Liver (tissue), 9 donors: Measurements from ENCODE around the gene AIDA. TPM values are rescaled to one million over a fixed set of nuclear protein-coding genes. Genes with fewer than 3 reads are reported as not detected.

ENCODE experiments used
- DNase-seq: peaks from one replicate; pipeline ENCODE4 v3.0.0-alpha.2; 2017; ENCODE audit warnings: low spot score
- H3K27ac ChIP-seq, 2 donors: one replicate each; pipeline ENCODE4 v1.7.0; 2013; ENCODE audit warnings: inconsistent platforms in 2 of 2, low read length in 2 of 2, control low read depth in 1 of 2, low read depth in 1 of 2, mild to moderate bottlenecking in 1 of 2
- H3K27me3 ChIP-seq, 4 donors: one replicate each; pipeline versions ENCODE4 v1.6.1 to v1.7.0; 2013; ENCODE audit warnings: low read length in 3 of 4, inconsistent platforms in 1 of 4, mild to moderate bottlenecking in 1 of 4, moderate library complexity in 1 of 4; ENCODE audit not compliant: control insufficient read depth in 4 of 4, insufficient read depth in 4 of 4
- H3K36me3 ChIP-seq, 4 donors: one replicate each; pipeline versions ENCODE4 v1.6.1 to v1.7.0; 2013; ENCODE audit warnings: low read length in 3 of 4, mild to moderate bottlenecking in 3 of 4, low read depth in 1 of 4, moderate library complexity in 1 of 4; ENCODE audit not compliant: control insufficient read depth in 4 of 4, insufficient read depth in 3 of 4
- H3K4me1 ChIP-seq, 4 donors: one replicate each; pipeline versions ENCODE4 v1.6.1 to v1.7.0; 2013; ENCODE audit warnings: low read length in 3 of 4, mild to moderate bottlenecking in 3 of 4, moderate library complexity in 1 of 4; ENCODE audit not compliant: control insufficient read depth in 4 of 4, insufficient read depth in 4 of 4
- H3K4me3 ChIP-seq, 3 donors: one replicate each; pipeline versions ENCODE4 v1.6.1 to v1.7.0; 2013; ENCODE audit warnings: low read length in 3 of 3, control low read depth in 1 of 3, low read depth in 1 of 3, mild to moderate bottlenecking in 1 of 3
- H3K9ac ChIP-seq, 2 donors: one replicate each; pipeline ENCODE4 v1.7.0; 2013; ENCODE audit warnings: low read length in 2 of 2, mild to moderate bottlenecking in 2 of 2, moderate library complexity in 2 of 2, control low read depth in 1 of 2, low read depth in 1 of 2
- H3K9me3 ChIP-seq, 4 donors: one replicate each; pipeline versions ENCODE4 v1.6.1 to v1.7.0; 2013; ENCODE audit warnings: low read length in 3 of 4; ENCODE audit not compliant: control insufficient read depth in 4 of 4
- EGR1 ChIP-seq, 2 donors: IDR thresholded peaks; 2 replicates each; pipeline ENCODE4 v1.6.1; 2016 to 2018; ENCODE audit warnings: antibody characterized with exemption in 2 of 2, low read depth in 2 of 2
- FOXA1 ChIP-seq: IDR thresholded peaks from 2 replicates; pipeline ENCODE4 v1.6.1; 2016; ENCODE audit warnings: antibody characterized with exemption
- FOXA2 ChIP-seq: IDR thresholded peaks from 2 replicates; pipeline ENCODE4 v1.6.1; 2016; ENCODE audit warnings: antibody characterized with exemption
- GABPA ChIP-seq, 2 donors: IDR thresholded peaks in 1 of 2; conservative IDR thresholded peaks in 1 of 2; 2 replicates each; pipeline ENCODE4 v1.6.1; 2016; ENCODE audit warnings: antibody characterized with exemption in 2 of 2, mild to moderate bottlenecking in 1 of 2, moderate library complexity in 1 of 2
- HNF4A ChIP-seq, 2 donors: conservative IDR thresholded peaks; 2 replicates each; pipeline ENCODE4 v1.6.1; 2016; ENCODE audit warnings: antibody characterized with exemption in 2 of 2, mild to moderate bottlenecking in 2 of 2
- HNF4G ChIP-seq: IDR thresholded peaks from 2 replicates; pipeline ENCODE4 v1.6.1; 2016; ENCODE audit warnings: antibody characterized with exemption
- JUND ChIP-seq, 2 donors: IDR thresholded peaks; 2 replicates each; pipeline ENCODE4 v1.6.1; 2016; ENCODE audit warnings: antibody characterized with exemption in 2 of 2
- MAX ChIP-seq: IDR thresholded peaks from 2 replicates; pipeline ENCODE4 v1.6.1; 2016; ENCODE audit warnings: antibody characterized with exemption
- NR2F2 ChIP-seq: IDR thresholded peaks from 2 replicates; pipeline ENCODE4 v1.6.1; 2016; ENCODE audit warnings: antibody characterized with exemption
- RAD21 ChIP-seq, 2 donors: IDR thresholded peaks; 2 replicates each; pipeline ENCODE4 v1.6.1; 2016; ENCODE audit warnings: antibody characterized with exemption in 2 of 2, mild to moderate bottlenecking in 2 of 2
- REST ChIP-seq: IDR thresholded peaks from 2 replicates; pipeline ENCODE4 v1.6.1; 2016; ENCODE audit warnings: antibody characterized with exemption, mild to moderate bottlenecking
- RXRA ChIP-seq, 2 donors: IDR thresholded peaks; 2 replicates each; pipeline ENCODE4 v1.6.1; 2017 to 2018; ENCODE audit warnings: antibody characterized with exemption in 2 of 2, mild to moderate bottlenecking in 1 of 2
- SP1 ChIP-seq: IDR thresholded peaks from 2 replicates; pipeline ENCODE4 v1.6.1; 2018; ENCODE audit warnings: antibody characterized with exemption, mild to moderate bottlenecking
- TAF1 ChIP-seq: conservative IDR thresholded peaks from 2 replicates; pipeline ENCODE4 v1.6.1; 2016; ENCODE audit warnings: antibody characterized with exemption, mild to moderate bottlenecking
- YY1 ChIP-seq: IDR thresholded peaks from 2 replicates; pipeline ENCODE4 v1.6.1; 2016; ENCODE audit warnings: antibody characterized with exemption, mild to moderate bottlenecking
- WGBS: extraction: QIAGEN DNeasy Blood & Tissue Kit; methylation state at CpG from one replicate; pipeline ENCODE4 v1.1.7; 2013; 5-methylcytosine and 5-hydroxymethylcytosine counted together
- polyA plus RNA-seq, 2 donors: library from polyadenylated mRNA; stranded (reverse) in 1 of 2; unstranded in 1 of 2; fragments of 200-250 nt in 1 of 2; fragments of >200 nt in 1 of 2; fragmentation: Nextera tagmentation in 1 of 2; extraction: Ambion mirVana in 1 of 2; gene quantifications; one replicate each; pipeline versions ENCODE4 v1.2.1 to v1.2.3, GENCODE V29; 2013 to 2015
- total RNA-seq, 2 donors: library from RNA; depleted of rRNA; stranded (reverse); fragments of >200 nt; gene quantifications; one replicate each; pipeline ENCODE4 v1.2.3, GENCODE V29; 2014
- TF ChIP-seq, protein P1 (sequence below): IDR thresholded peaks from 2 replicates; pipeline ENCODE4 v1.6.1; 2016; ENCODE audit warnings: antibody characterized with exemption
- TF ChIP-seq, protein P2 (sequence below): fragments of 150-350 bp; IDR thresholded peaks from 2 replicates; pipeline ENCODE4 v1.5.1; 2017; ENCODE audit warnings: improper control_type of control experiment, low read depth, low read length; ENCODE audit not compliant: missing input control
- TF ChIP-seq, protein P3 (sequence below): IDR thresholded peaks from 2 replicates; pipeline ENCODE4 v1.6.1; 2016; ENCODE audit warnings: antibody characterized with exemption
- donor health status: healthy.
- donor health status: healthy.
- donor health status: healthy.
- donor health status: healthy.
- donor health status: healthy.

AIDA gene
- total and polyA plus RNA-seq, 4 donors = 9.3 to 48.2 (median 21.5) TPM

- DNase-seq = no peak
- Histone ChIP-seq H3K27me3 (no peaks in the 10 kb centered on the region), H3K9ac (peak overlapping the region in 1 of 2 donors; percentile 9), H3K4me1 (peaks cover 2 to 14% (median 6%) of the 10 kb centered on the region in 4 donors), H3K27ac (no peak overlapping the region), H3K36me3 (peaks cover 9 to 60% (median 51%) of the 10 kb centered on the region in 4 donors), H3K9me3 (no peaks in the 10 kb centered on the region), H3K4me3 (no peak overlapping the region)
- TF ChIP-seq RAD21 (IDR thresholded peaks at IDR 0.05) = no peak
- TF ChIP-seq SP1 = no peak
- TF ChIP-seq HNF4G = no peak
- no peak for TF ChIP-seq RXRA (IDR thresholded peaks at IDR 0.05)
- no peak for TF ChIP-seq REST
- TF ChIP-seq FOXA1 = no peak
- TF ChIP-seq, protein P1, sequence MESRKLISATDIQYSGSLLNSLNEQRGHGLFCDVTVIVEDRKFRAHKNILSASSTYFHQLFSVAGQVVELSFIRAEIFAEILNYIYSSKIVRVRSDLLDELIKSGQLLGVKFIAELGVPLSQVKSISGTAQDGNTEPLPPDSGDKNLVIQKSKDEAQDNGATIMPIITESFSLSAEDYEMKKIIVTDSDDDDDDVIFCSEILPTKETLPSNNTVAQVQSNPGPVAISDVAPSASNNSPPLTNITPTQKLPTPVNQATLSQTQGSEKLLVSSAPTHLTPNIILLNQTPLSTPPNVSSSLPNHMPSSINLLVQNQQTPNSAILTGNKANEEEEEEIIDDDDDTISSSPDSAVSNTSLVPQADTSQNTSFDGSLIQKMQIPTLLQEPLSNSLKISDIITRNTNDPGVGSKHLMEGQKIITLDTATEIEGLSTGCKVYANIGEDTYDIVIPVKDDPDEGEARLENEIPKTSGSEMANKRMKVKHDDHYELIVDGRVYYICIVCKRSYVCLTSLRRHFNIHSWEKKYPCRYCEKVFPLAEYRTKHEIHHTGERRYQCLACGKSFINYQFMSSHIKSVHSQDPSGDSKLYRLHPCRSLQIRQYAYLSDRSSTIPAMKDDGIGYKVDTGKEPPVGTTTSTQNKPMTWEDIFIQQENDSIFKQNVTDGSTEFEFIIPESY = no peak
- TF ChIP-seq GABPA (IDR thresholded peaks at IDR 0.05 in 1 of 2, conservative IDR thresholded peaks at IDR 0.05 in 1 of 2) = no peak
- TF ChIP-seq HNF4A (conservative IDR thresholded peaks at IDR 0.05) = no peak
- no peak for TF ChIP-seq EGR1 (IDR thresholded peaks at IDR 0.05; ENCODE audit: low read depth in 2 of 2)
- TF ChIP-seq, protein P2, sequence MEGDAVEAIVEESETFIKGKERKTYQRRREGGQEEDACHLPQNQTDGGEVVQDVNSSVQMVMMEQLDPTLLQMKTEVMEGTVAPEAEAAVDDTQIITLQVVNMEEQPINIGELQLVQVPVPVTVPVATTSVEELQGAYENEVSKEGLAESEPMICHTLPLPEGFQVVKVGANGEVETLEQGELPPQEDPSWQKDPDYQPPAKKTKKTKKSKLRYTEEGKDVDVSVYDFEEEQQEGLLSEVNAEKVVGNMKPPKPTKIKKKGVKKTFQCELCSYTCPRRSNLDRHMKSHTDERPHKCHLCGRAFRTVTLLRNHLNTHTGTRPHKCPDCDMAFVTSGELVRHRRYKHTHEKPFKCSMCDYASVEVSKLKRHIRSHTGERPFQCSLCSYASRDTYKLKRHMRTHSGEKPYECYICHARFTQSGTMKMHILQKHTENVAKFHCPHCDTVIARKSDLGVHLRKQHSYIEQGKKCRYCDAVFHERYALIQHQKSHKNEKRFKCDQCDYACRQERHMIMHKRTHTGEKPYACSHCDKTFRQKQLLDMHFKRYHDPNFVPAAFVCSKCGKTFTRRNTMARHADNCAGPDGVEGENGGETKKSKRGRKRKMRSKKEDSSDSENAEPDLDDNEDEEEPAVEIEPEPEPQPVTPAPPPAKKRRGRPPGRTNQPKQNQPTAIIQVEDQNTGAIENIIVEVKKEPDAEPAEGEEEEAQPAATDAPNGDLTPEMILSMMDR = no peak
- no peak for TF ChIP-seq YY1
- TF ChIP-seq, protein P3, sequence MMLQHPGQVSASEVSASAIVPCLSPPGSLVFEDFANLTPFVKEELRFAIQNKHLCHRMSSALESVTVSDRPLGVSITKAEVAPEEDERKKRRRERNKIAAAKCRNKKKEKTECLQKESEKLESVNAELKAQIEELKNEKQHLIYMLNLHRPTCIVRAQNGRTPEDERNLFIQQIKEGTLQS = no peak
- TF ChIP-seq JUND (IDR thresholded peaks at IDR 0.05) = no peak
- no peak for TF ChIP-seq FOXA2
- no peak for TF ChIP-seq NR2F2
- TF ChIP-seq MAX = no peak
- no peak for TF ChIP-seq TAF1
- WGBS = 78% methylated on average over 2 of the region's 2 CpGs
Measured at GRCh38 chr1:222653178-222653827, 59.0 kb downstream of the AIDA start.
